Measurements from ENCODE around the gene ALMS1. TPM values are rescaled to one million over a fixed set of nuclear protein-coding genes. Genes with fewer than 3 reads are reported as not detected.

ALMS1 gene
- total RNA-seq, 1 donor from 2014 or later, result 20.0 TPM

DNA sequence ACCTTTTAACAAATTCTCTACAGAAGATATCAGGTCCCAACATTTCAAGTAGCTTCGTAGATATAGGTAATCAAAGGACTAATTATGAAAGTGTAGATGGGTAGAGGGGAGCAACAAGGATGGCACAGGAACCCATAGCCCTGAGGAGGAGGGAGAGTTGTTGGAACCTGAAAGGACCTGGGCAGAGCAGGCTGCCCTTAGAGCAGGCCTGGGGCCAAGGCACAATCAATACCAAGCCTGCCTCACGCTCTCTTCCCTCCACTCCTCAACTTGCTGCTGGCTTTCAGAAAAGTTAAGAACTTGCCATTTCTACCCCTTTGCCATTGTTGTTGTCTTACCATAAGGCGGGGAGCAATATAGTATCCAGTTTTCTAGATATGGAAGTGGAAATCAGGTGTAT lies 266.7 kb downstream of the ALMS1 start:
- TF ChIP-seq, protein P1, sequence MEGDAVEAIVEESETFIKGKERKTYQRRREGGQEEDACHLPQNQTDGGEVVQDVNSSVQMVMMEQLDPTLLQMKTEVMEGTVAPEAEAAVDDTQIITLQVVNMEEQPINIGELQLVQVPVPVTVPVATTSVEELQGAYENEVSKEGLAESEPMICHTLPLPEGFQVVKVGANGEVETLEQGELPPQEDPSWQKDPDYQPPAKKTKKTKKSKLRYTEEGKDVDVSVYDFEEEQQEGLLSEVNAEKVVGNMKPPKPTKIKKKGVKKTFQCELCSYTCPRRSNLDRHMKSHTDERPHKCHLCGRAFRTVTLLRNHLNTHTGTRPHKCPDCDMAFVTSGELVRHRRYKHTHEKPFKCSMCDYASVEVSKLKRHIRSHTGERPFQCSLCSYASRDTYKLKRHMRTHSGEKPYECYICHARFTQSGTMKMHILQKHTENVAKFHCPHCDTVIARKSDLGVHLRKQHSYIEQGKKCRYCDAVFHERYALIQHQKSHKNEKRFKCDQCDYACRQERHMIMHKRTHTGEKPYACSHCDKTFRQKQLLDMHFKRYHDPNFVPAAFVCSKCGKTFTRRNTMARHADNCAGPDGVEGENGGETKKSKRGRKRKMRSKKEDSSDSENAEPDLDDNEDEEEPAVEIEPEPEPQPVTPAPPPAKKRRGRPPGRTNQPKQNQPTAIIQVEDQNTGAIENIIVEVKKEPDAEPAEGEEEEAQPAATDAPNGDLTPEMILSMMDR (IDR thresholded peaks at IDR 0.05), result no peak
- H3K27ac Mint-ChIP-seq (ENCODE audit: unreplicated experiment), result no peak overlapping the region
- no peak for DNase-seq (ENCODE audit: low spot score)
- H3K4me1 Mint-ChIP-seq (ENCODE audit: low read depth), result no peaks in the 10 kb centered on the region
- H3K36me3 Mint-ChIP-seq (ENCODE audit: low read depth), result no peaks in the 10 kb centered on the region
- no peak overlapping the region for H3K4me3 Mint-ChIP-seq (ENCODE audit: unreplicated experiment)
- H3K27me3 Mint-ChIP-seq (ENCODE audit: low read depth), result peaks cover 6% of the 10 kb centered on the region
- H3K9me3 Mint-ChIP-seq (ENCODE audit: low read depth), result no peaks in the 10 kb centered on the region

DNA sequence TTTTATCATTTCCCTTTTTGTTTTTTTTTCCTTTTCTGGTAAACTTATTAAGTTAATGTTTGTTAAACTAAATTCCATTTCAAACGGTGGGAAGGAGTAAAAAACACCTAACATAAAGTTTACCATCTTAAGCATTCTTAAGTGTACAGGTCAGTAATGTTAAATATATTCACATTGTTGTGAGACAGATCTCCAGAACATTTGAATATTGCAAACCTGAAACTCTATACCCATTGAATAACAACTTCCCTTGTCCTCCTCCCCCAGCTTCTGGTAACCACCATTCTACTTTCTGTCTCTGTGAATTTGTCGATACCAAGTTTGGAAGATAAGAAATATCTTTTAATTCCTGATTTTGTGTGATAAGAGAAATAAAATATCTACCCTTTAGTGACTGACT lies 268.5 kb downstream of the ALMS1 start:
- Mint-ChIP-seq H3K27me3 (ENCODE audit: low read depth) (peaks cover 16% of the 10 kb centered on the region), H3K27ac (ENCODE audit: unreplicated experiment) (no peak overlapping the region), H3K4me3 (ENCODE audit: unreplicated experiment) (no peak overlapping the region), H3K36me3 (ENCODE audit: low read depth) (no peaks in the 10 kb centered on the region), H3K4me1 (ENCODE audit: low read depth) (no peaks in the 10 kb centered on the region), H3K9me3 (ENCODE audit: low read depth) (peaks cover under 1% of the 10 kb centered on the region)
- DNase-seq (ENCODE audit: low spot score), result no peak
- TF ChIP-seq, protein P1 (IDR thresholded peaks at IDR 0.05), result no peak

Other genes with a start within 250 kb of the ALMS1 start
- not detected in 3 replicates for gene NOTO, start 183.3 kb upstream of the ALMS1 start, total RNA-seq
- gene SMYD5, start 171.6 kb upstream of the ALMS1 start, total RNA-seq, result 10.0 to 12.6 TPM (median 11.7 TPM) in 3 replicates
- 21.7 to 32.4 TPM (median 23.0 TPM) in 3 replicates for gene PRADC1, start 152.6 kb upstream of the ALMS1 start, total RNA-seq
- gene CCT7, start 151.5 kb upstream of the ALMS1 start, total RNA-seq, result 182 to 214 TPM (median 192 TPM) in 3 replicates
- gene FBXO41, start 101.4 kb upstream of the ALMS1 start, total RNA-seq, result 1.6 to 4.0 TPM (median 3.6 TPM) in 3 replicates
- not detected in 3 replicates for gene EGR4, start 92.3 kb upstream of the ALMS1 start, total RNA-seq